Type B pancreatic cell (in vitro differentiated cells): ENCODE measurements around the gene APOBEC3A. TPM values are rescaled to one million over a fixed set of nuclear protein-coding genes. Genes with fewer than 3 reads are reported as not detected.
A peak's percentile ranks its signal among the peaks of the same experiment; 100 is the strongest.

Experiments used
- DNase-seq: peaks from one replicate; pipeline ENCODE4 v3.0.0; 2021; ENCODE audit warnings: mixed read lengths; ENCODE audit not compliant: unreplicated experiment; ENCODE audit errors: extremely low spot score
- H3K27ac Mint-ChIP-seq: 2 replicates; pipeline ENCODE4 v1.8.0; 2021; ENCODE audit warnings: mild to moderate bottlenecking, mixed read lengths
- H3K27me3 Mint-ChIP-seq: 2 replicates; pipeline ENCODE4 v1.8.0; 2021; ENCODE audit warnings: mixed read lengths
- H3K36me3 Mint-ChIP-seq: 2 replicates; pipeline ENCODE4 v1.8.0; 2021; ENCODE audit warnings: mixed read lengths
- H3K4me1 Mint-ChIP-seq: one replicate; pipeline ENCODE4 v1.8.0; 2021; ENCODE audit warnings: mixed read lengths; ENCODE audit not compliant: unreplicated experiment
- H3K4me3 Mint-ChIP-seq: 2 replicates; pipeline ENCODE4 v1.8.0; 2021; ENCODE audit warnings: mild to moderate bottlenecking, mixed read lengths
- H3K9me3 Mint-ChIP-seq: 2 replicates; pipeline ENCODE4 v1.8.0; 2021; ENCODE audit warnings: mixed read lengths
- CTCF ChIP-seq: fragments of 200-600 bp; sonication (generic); conservative IDR thresholded peaks from 2 replicates; pipeline ENCODE4 v1.5.0; 2021; ENCODE audit warnings: antibody characterized with exemption, mild to moderate bottlenecking
- total RNA-seq: library from RNA; stranded (reverse); gene quantifications from 2 replicates; pipeline ENCODE4 v1.2.1, GENCODE V29; 2021; ENCODE audit warnings: low replicate concordance

Gene APOBEC3A
- total RNA-seq, 1 donor from 2014 or later: 1.6 TPM

GRCh38 chr22:38964306-38964705 is 6.9 kb downstream of the APOBEC3A start:
- TF ChIP-seq CTCF: no peak
- Mint-ChIP-seq H3K9me3 (no peaks in the 10 kb centered on the region), H3K4me1 (peaks cover 8% of the 10 kb centered on the region), H3K27me3 (no peaks in the 10 kb centered on the region), H3K36me3 (no peaks in the 10 kb centered on the region), H3K4me3 (no peak overlapping the region), H3K27ac (peak overlapping the region; percentile 96)
- DNase-seq: no peak

- Mint-ChIP-seq H3K27me3 (no peaks in the 10 kb centered on the region), H3K27ac (peak overlapping the region; percentile 88), H3K9me3 (no peaks in the 10 kb centered on the region), H3K36me3 (no peaks in the 10 kb centered on the region), H3K4me3 (no peak overlapping the region), H3K4me1 (peaks cover 8% of the 10 kb centered on the region)
- no peak for TF ChIP-seq CTCF
- no peak for DNase-seq
Measured at GRCh38 chr22:38964989-38965388, 7.6 kb downstream of the APOBEC3A start.

GRCh38 chr22:38965614-38966379 is 8.4 kb downstream of the APOBEC3A start:
- Mint-ChIP-seq H3K9me3 (no peaks in the 10 kb centered on the region), H3K36me3 (no peaks in the 10 kb centered on the region), H3K27ac (peak overlapping the region; percentile 88), H3K27me3 (peaks cover 5% of the 10 kb centered on the region), H3K4me3 (no peak overlapping the region), H3K4me1 (peaks cover 8% of the 10 kb centered on the region)
- no peak for TF ChIP-seq CTCF
- no peak for DNase-seq

GRCh38 chr22:38966380-38966702 is 8.9 kb downstream of the APOBEC3A start:
- H3K36me3 Mint-ChIP-seq: no peaks in the 10 kb centered on the region
- TF ChIP-seq CTCF: no peak
- no peaks in the 10 kb centered on the region for H3K9me3 Mint-ChIP-seq
- H3K27ac Mint-ChIP-seq: no peak overlapping the region
- H3K4me1 Mint-ChIP-seq: peaks cover 8% of the 10 kb centered on the region
- H3K4me3 Mint-ChIP-seq: no peak overlapping the region
- DNase-seq: no peak
- peaks cover 5% of the 10 kb centered on the region for H3K27me3 Mint-ChIP-seq

GRCh38 chr22:38966942-38967341 is 9.5 kb downstream of the APOBEC3A start:
- peaks cover 5% of the 10 kb centered on the region for H3K27me3 Mint-ChIP-seq
- no peak overlapping the region for H3K27ac Mint-ChIP-seq
- no peak for DNase-seq
- H3K4me1 Mint-ChIP-seq: peaks cover 8% of the 10 kb centered on the region
- H3K36me3 Mint-ChIP-seq: no peaks in the 10 kb centered on the region
- H3K4me3 Mint-ChIP-seq: no peak overlapping the region
- no peak for TF ChIP-seq CTCF
- no peaks in the 10 kb centered on the region for H3K9me3 Mint-ChIP-seq
